IPS DF 19.7 (cell line): ENCODE data around the gene TRAPPC8.
"Not testable (repeated sequence)": the region's sequence is repeated elsewhere in the genome, so short reads cannot be mapped to it uniquely, and the experiment has no call there.

ENCODE experiments used
- DNase-seq: peaks from one replicate; pipeline ENCODE4 v3.0.0-alpha.2; 2013; ENCODE audit warnings: low read depth, low spot score

The TRAPPC8 gene

DNA sequence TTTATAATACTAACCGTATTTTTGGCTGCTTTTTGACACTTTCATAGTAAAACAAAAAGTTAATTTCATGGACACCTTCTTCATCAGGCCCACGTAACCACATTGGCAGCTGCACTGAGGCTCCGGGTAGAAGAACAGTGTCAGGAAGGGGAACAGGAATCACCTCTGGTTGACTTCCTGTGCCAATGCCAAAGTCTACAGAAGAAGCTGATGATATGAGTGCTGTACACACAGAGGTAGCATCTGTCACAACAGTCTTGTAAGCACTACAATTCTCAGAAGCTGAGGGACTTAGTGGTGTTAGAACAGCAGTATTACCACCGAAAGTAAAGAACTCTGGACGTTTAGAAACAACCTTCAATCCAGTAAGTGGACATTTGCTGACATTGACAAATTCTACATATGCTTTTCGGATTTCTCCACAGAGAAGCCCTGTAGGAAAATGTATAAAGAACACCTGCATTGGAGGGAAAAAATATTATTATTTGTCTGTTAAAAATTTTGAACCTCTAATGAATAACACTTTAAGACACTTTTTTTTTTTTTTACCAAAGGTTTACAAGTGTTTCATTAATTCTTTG lies 85.3 kb downstream of the TRAPPC8 start:
- no peak for DNase-seq

DNA sequence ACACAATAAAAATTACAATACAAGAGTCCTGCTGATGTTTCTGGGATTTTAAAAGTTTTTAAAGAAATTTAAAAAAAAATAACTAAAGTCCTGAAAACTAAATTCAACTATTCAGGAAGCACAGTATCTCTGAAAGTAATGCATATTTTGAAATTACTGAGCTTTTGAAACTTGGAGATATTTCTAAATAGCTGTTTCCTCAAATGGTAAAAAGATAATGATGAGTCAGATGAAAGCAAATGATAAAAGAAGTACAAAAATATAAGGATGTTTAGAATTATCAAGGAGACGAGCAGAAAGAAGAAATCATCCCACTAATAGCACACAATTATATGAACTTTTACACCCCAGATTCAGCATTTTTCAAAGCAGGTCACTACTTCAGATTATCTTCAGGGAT lies 92.1 kb downstream of the TRAPPC8 start:
- no peak for DNase-seq

DNA sequence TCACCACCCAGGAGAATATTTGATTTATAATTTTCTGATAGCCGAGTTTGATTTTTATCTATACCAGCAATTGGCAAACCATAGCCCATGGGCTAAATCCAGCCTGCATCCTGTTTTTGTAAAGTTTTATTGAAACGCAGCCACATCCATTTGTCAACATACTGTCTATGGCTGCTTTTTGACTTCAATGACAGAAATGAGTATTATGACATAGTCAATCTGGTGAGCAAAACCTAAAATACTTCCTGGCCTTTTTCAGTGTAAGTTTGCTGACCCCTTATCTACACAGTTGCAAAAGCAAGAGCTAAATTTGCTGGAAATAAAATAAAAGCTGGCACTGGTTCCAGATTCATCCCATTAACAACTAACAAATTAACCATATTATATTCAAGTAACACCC lies 102.4 kb downstream of the TRAPPC8 start:
- DNase-seq = no peak

DNA sequence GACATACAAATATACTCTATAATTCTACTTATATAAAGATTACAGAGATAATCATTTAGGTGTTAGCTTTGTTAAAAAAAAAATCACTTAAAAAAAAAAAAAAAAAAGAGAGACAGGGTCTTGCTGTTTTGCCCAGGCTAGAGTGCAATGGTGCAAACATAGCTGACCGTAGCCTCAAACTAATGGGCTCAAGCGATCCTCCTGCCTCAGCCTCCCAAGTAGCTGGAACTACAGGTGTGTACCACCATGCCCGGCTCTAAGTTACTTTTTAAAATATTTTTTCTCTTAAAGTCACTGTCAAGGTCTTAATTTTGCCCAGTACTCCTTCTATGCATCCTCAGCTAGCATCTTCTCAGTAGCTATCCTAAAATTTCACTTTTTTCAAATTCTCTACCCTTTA lies 105.0 kb downstream of the TRAPPC8 start:
- no peak for DNase-seq

DNA sequence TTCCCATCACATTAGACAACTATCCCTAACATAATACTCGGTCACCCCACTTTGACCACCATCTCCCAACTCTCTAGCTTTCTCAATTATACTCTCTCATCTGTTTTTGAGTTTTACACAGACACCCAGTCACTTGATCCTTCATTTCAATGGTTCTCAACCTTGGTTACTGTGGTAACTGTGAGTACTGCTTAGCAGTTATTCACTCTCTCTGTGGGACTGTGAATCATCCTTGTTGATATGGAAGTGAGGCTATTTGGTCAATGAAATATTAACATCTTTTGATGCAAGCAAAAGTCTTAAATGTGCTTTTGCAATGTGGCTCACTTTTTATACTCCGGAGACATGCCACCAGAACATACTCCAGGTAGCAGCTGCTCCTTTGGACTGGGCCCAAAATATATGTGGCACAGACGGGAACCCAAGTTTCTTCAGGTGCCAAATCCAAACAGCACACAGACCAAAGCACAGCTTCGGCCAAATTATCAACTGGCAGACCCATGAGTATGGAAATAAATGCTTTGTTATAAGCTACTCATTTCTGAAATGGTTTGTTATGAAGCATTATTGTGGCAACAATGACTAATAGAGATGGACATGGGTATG lies 107.3 kb downstream of the TRAPPC8 start:
- no peak for DNase-seq

DNA sequence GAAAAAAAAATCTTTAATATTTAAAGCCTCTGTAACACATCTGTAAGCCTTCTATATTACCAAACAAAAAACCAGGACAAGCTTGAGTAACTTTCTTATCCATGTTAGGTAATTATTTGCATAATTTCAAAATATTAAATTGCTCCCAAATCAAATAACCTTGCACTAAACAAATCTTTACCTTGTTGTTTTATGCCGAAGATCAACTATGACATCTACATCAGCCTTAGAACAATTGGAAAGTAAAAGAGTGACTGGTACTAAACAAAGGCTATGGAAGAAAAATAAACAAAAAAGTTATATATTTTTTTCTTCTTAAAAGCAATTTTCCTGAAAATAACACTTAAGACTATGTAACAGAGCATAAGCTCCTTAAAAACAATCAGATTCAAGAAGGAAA lies 111.0 kb downstream of the TRAPPC8 start:
- no peak for DNase-seq

DNA sequence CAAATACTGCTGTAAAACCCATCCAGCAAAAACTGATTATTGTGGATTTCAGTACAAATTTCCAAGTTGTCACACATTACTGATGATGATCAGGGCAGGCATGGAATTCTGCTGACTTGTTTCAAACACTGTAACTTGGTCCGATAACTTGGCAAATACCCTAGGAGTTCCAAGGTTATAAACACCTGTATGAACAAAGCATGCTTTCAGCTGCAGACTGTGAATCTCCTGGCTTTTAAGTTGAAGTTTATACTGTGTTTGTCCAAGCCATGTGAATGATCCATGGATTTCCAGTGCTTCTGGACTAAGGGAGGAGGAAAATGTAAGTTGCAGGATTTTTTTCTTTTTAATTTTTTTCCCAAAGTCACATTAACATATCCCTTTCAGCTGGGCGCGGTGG lies 112.2 kb downstream of the TRAPPC8 start:
- DNase-seq = no peak

DNA sequence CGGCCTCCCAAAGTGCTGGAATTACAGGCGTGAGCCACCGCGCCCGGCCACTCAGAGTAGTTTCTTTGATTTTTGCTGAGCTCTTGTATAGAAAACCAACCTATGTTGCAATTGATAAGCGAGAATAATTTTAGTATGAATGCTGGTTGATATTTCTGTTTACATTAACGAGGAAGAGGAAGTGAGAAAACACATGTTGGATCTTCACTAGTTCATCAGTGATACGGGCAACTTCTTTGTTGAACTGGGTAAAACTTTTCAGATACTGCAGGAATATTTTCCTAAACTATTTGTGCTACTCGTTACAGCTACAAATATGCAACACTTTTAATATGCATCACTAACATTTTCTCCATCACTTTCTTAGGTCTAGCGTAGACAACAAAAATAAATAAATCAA lies 114.3 kb downstream of the TRAPPC8 start:
- no peak for DNase-seq

DNA sequence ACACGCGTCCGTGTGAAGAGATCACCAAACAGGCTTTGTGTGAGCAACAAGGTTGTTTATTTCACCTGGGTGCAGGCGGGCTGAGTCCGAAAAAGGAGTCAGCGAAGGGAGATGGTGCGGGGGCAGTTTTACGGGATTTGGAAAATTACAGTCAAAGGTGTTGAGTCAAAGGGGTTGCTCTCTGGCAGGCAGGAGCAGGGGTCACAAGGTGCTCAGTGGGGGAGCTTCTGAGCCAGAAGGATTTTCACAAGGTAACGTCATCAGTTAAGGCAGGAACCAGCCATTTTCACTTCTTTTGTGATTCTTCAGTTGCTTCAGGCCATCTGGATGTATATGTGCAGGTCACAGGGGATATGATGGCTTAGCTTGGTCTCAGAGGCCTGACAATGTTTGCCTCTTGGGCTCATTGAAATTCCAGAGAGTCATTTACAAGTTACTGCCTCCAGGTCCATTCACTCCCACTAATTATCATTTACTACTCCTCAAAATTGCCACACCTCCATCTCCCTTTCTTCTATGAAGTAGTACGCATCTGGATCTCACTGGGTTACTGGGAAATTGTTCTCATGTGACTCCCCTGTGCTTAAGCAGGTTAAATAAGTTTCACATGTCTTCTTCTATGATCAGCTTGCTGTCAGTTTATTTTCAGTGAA lies 116.1 kb downstream of the TRAPPC8 start:
- not testable (repeated sequence) for DNase-seq

DNA sequence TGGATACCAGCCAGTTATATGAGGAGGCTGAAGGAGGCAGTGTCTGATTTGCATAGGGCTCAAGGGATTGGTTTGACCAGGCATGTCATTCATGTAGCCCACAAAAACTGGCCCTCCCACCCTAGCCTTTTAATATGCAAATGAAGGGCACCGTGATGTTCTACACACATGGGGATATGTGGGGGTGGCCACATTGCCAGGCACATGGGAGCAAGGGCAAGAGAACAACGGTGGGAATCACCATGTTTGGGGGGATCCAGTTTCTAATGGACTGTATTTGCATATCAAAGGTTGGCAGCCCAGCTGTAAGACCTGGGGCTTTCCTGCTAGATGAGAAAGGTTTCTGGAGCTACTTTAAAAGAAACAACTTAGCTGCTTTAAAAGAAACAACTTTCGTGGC lies 117.2 kb downstream of the TRAPPC8 start:
- peak; percentile 95 for DNase-seq

DNA sequence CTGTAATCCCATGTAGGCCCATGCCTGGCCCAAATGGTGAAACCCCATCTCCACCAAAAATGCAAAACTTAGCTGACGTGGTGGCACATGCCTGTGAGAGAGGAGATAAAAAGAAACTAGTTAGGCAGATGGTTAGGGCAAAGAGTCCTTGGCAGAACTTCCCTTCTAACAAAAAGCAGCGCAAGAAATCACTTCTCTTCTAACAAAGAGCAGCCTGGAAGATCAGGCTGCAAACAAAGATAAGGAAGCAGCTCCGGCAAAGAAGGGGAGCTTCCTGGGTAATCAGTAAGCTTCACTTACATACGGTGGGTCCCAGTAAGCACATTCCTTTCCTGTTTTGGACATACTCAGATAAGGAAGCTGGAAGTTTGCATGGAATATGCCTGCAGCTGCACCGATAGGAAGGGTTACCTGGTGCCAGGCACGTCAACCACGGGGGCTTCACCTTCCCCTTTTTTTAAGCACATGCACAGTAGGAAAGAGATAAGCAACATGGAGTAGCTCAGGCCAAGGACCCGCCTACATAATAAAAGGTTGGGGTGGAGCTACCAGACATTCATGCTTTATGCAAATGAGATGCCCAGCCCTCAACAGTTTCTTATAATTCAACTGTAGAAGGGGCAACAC lies 121.3 kb downstream of the TRAPPC8 start:
- DNase-seq = no peak

DNA sequence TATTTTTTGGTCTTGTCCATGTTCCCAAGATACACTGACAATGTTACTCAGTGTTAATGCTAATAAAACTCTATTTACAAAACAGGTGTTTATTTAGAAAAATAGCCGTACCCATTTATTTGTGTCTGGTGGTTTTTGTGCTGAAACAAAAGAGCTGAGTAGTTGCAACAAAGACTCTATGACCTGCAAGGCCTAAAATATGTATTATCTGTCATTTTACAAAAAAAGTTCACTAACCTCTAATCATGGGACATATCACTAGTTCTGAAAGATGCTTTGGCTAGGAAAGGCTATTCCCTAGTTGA lies 123.1 kb downstream of the TRAPPC8 start:
- DNase-seq = no peak

DNA sequence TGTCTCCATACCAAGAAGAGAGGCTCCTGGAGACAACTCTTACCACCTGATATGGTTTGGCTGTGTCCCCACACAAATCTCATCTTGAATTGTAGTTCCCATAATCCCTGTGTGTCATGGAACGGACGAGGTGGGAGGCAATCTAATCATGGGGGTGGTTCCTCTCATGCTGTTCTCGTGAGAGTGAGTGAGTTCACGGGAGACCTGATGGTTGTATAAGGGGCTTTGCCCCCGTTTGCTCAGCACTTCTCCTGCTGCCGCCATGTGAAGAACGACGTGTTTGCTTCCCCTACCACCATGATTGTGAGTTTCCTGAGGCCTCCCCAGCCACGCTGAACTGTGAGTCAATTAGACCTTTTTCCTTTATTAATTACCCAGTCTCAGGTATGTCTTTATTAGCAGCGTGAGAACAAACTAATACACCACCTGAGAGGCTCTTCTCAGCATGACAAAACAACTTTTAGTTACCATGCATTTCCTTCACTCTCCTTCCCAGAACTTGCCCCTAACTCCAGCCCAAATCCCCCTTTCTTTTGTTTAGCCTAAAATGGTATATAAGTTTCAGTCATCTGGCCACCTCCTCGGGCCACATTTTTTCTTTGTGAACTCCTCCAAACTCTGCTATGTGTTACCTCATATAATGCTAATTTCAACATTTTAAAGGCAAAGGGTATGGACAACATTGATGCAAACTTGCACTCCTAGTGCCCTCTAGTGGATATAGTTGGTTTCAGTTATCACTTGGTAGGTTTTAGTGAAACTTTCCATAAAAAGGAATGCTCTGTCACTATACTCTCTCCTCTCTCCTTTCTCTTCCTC lies 123.6 kb downstream of the TRAPPC8 start:
- no peak for DNase-seq

DNA sequence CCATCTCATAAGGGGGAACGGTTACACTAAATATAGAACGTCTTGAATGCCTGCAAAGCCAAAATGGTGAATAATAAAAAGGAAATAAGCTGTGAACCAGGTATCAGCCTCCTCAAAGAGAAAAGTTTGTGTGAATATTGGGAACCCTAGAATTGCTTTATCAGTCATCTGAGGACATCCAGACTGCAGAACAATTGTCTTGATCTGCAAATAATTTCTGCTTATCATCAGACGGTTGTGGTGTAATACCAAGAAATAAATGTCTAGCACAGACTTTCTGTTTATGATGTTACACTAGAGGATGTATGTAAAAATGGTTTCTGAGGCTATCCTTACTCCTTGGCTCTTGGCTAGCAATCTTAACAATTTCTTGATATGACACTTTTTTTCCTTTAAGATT lies 128.8 kb downstream of the TRAPPC8 start:
- DNase-seq = no peak

DNA sequence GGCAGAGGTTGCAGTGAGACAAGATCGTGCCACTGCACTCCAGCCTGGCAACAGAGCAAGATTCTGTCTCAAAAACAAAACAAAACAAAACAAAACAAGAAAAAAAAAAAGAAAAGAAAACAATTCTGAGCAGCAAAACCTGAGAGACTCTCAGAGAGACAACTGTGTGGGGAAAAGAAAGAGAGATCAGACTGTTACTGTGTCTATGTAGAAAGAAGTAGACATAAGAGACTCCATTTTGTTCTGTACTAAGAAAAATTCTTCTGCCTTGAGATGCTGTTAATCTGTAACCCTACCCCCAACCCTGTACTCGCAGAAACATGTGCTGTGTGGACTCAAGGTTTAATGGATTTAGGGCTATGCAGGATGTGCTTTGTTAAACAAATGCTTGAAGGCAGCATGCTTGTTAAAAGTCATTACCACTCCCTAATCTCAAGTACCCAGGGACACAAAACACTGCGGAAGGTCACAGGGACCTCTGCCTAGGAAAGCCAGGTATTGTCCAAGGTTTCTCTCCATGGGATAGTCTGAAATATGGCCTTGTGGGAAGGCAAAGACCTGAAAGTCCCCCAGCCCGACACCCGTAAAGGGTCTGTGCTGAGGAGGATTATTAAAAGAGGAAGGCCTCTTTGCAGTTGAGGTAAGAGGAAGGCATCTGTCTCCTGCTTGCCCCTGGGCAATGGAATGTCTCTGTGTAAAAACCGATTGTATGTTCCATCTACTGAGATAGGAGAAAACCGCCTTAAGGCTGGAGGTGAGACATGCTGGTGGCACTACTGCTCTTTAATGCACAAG lies 132.4 kb downstream of the TRAPPC8 start:
- not testable (repeated sequence) for DNase-seq

DNA sequence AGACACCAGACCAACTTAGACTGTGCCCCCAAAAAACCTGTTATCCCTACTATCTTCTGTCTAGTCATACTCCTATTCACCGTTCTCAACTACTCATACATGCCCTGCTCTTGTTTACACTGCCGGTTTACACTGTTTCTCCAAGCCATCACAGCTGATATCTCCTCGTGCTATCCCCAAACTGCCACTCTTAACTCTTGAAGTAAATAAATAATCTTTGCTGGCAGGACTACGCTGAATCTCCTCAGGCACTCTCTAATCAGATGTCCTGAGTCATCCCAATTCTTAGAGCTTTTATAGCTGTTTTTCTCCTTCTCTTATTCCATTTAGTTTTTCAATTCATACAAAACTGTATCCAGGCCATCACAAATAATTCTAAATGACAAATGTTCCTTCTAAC lies 133.9 kb downstream of the TRAPPC8 start:
- DNase-seq = not testable (repeated sequence)

DNA sequence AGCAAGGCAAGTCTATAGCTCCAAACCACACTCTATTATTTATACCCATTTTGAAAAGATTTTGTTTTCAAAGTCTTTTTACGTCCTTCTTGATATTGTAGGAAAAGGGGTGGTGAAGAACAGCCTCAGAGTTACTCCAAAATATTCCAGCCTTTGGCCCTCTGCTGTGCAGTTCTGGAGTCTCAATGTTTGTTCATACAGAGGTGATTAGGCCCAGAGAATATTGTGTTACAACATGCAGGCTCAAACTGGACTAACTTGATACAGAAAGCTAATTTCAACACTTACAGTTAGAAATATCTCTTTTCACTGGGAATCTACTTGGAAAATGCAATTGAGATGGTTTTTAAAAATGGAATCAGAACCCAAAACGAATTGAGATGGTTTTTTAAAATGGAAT lies 141.8 kb downstream of the TRAPPC8 start:
- no peak for DNase-seq

DNA sequence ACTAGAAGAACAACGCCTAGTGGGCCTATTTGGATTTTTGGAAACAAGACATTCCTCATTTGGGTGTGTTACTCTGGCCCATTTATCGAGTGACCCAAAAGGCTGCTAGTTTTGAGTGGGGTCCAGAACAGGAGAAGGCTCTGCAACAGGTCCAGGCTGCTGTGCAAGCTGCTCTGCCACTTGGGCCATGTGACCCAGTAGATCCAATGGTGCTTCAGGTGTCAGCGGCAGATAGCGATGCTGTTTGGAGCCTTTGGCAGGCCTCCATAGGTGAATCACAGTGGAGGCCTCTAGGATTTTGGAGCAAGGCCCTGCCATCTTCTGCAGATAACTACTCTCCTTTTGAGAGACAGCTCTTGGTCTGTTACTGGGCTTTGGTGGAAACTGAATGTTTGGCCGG lies 143.7 kb downstream of the TRAPPC8 start:
- DNase-seq = not testable (repeated sequence)

DNA sequence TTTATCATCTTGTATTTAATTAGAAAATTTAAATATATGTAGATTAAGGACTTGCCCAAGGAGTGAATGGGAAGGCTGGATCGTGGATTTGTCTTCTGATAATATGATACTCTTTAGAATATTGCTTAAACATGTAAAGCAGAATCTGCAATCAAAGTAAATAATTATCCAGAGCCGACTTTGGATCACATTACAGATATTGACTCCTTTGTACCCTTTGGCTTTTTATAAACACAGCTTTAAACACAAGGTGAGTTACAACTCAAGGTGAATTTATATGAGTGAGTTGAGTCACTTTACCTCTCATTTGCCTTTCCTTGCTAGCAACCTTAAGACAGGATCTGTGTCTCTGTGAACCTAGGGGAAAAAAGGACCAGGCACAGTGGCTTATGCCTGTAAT lies 144.5 kb downstream of the TRAPPC8 start:
- DNase-seq = no peak

DNA sequence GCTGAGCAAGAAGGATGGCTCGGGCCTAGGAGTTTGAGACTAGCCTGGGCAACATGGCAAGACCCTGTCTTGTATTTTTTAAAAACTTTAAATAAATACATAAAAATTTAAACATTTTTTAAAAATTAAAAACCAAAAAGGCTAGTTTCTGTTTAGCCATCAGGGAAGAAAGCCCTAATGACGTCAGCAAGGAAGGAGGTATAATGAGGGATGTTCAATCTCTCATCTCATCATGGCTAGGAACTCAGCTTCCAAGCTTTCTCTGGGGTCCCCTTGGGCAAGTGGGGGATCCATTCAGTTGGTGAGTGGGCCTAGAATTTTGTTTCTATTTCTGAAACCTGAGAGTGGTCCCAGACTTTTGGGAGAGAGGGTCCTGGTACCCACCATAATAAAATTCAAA lies 147.2 kb downstream of the TRAPPC8 start:
- DNase-seq = no peak

DNA sequence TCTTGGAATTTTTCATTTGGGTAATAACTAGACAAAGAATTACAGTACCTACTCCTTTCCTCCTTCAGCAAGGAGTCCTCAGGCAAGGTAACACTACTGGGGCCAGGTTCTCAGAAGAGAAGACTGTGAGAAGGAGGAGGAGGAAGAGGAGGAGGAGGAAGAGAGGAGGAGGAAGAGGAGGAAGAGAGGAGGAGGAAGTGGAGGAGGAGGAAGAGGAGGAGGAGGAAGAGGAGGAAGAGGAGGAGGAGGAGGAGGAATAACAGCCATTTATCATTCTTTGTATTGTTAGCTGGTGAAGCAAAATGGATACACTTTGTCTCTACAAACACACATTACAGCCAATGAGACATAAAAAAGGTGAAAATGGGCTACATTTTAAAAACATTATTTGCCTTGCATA lies 149.4 kb downstream of the TRAPPC8 start:
- DNase-seq = no peak

DNA sequence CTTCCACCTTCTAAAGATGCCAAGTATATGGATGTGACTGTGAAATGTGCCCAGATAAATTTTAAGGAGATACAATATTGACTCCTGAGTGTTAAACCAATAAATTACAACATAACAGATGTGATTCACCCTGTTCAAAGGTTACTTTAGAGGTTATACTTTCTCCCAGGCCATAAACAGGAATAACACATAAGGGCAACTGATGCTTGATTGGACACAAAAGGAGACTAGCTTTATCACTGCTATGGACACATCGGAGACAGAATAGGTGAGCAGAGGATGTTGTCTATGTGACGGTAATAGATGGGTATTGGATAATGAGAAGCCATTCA lies 150.4 kb downstream of the TRAPPC8 start:
- DNase-seq = no peak
